Measurements from ENCODE around the gene RSPH1. TPM values are rescaled to one million over a fixed set of nuclear protein-coding genes. Genes with fewer than 3 reads are reported as not detected.

The RSPH1 gene
- total and polyA plus RNA-seq, 2 of the 8 experiments (the other 6 are each of a cell fraction or from before 2014, with no cell fraction given): 0.24 TPM; not detected in 1

- Histone ChIP-seq H4K91ac (replicated peaks; ENCODE audit: insufficient read length, low read length) (no peak overlapping the region), H3K9ac (replicated peaks in 1 of 4; ENCODE audit: extremely low read depth in 1 of 4, low read depth in 3 of 4, low read length in 3 of 4) (no peak overlapping the region), H4K5ac (ENCODE audit: insufficient read length, low read depth, low read length) (no peak overlapping the region), H3K79me2 (ENCODE audit: control insufficient read depth in 1 of 2, insufficient read depth in 2 of 2, low read length in 2 of 2) (peaks cover 0 to 7% of the 10 kb centered on the region in 2 experiments; a peak in 1 of 4 replicates), H3K56ac (replicated peaks; ENCODE audit: insufficient read length, low read depth, low read length) (no peak overlapping the region), H2AFZ (ENCODE audit: low read length) (no peak overlapping the region), H2BK120ac (replicated peaks; ENCODE audit: low read depth, low read length) (no peak overlapping the region), H3K27ac (ENCODE audit: low read depth, low read length) (no peak overlapping the region), H3K4me3 (ENCODE audit: extremely low read depth in 1 of 4, insufficient read depth in 2 of 4, low read depth in 3 of 4, low read length in 4 of 4) (no peak overlapping the region), H3K4ac (replicated peaks; ENCODE audit: insufficient read length, low read depth, low read length) (no peak overlapping the region), H2BK5ac (ENCODE audit: low read depth, low read length) (no peak overlapping the region), H3K4me2 (ENCODE audit: insufficient read depth in 1 of 2, low read depth in 2 of 2, low read length in 2 of 2) (no peak overlapping the region), H3K4me1 (replicated peaks in 1 of 4; ENCODE audit: control insufficient read depth in 3 of 4, insufficient read depth in 4 of 4, low read length in 3 of 4) (peaks cover 0 to 11% (median 5%) of the 10 kb centered on the region in 4 experiments; a peak in 5 of 7 replicates), H3K18ac (ENCODE audit: extremely low read depth, low read length) (no peak overlapping the region), H3K9me3 (ENCODE audit: insufficient read depth in 2 of 2, low read depth in 1 of 2, low read length in 1 of 2) (no peaks in the 10 kb centered on the region), H2AK5ac (ENCODE audit: low read depth, low read length) (no peak overlapping the region), H4K8ac (ENCODE audit: extremely low read depth, insufficient read depth, low read length) (no peak overlapping the region), H3K36me3 (ENCODE audit: control insufficient read depth in 2 of 4, insufficient read depth in 4 of 4, low read length in 3 of 4) (peaks cover 0 to 10% (median 0%) of the 10 kb centered on the region in 4 experiments; a peak in 2 of 8 replicates), H3K79me1 (ENCODE audit: low read depth, low read length) (peaks cover 2% of the 10 kb centered on the region; the same call in 1 of the 2 replicates), H2BK15ac (ENCODE audit: low read length) (no peak overlapping the region), H3K14ac (ENCODE audit: insufficient read length) (no peak overlapping the region), H4K20me1 (replicated peaks in 1 of 2; ENCODE audit: control insufficient read depth in 1 of 2, insufficient read depth in 2 of 2, low read length in 2 of 2) (peaks cover 2 to 3% of the 10 kb centered on the region in 2 experiments), H3K27me3 (replicated peaks in 1 of 4; ENCODE audit: control insufficient read depth in 3 of 4, extremely low read depth in 1 of 4, insufficient read depth in 3 of 4, low read length in 3 of 4) (no peaks in the 10 kb centered on the region), H2BK20ac (ENCODE audit: low read length) (no peak overlapping the region), H2BK12ac (ENCODE audit: low read depth, low read length) (no peak overlapping the region), H3K23ac (ENCODE audit: insufficient read length) (no peak overlapping the region), H3K23me2 (ENCODE audit: low read depth, low read length) (no peaks in the 10 kb centered on the region)
- 86% methylated on average over 5 of the region's 5 CpGs; no CpG with 5 or more reads in 1 of the 2 experiments for WGBS, 2 experiments (ENCODE audit: extremely low coverage in 1 of 2, insufficient coverage in 1 of 2, insufficient read length in 1 of 2, insufficient replicate concordance in 2 of 2, low coverage in 1 of 2, low lambda C conversion rate in 2 of 2, missing lambda C conversion rate in 1 of 2)
- ChIA-PET POLR2A (ENCODE audit: partially characterized antibody) (no interaction called here), CTCF (ENCODE audit: partially characterized antibody) (interaction anchor here (0.8 to 3.7 kb wide), 3 partner anchors 9 to 373 kb away, joined by 3 to 13 read pairs (median 3); no protein-coding TSS in a partner anchor)
- DNase-seq (ENCODE audit: low read depth in 1 of 2, low spot score in 2 of 2): no peak
- FAIRE-seq: no peak
- TF ChIP-seq ASH2L (IDR thresholded peaks at IDR 0.05; ENCODE audit: low read length): no peak
Measured at GRCh38 chr21:42530167-42530518, 34.1 kb upstream of the RSPH1 start.

Measured in H1 (cell line).